Measurements from ENCODE around the gene RBM45. TPM values are rescaled to one million over a fixed set of nuclear protein-coding genes. Genes with fewer than 3 reads are reported as not detected.
A peak's percentile ranks its signal among the peaks of the same experiment; 100 is the strongest.

RBM45 gene
- total RNA-seq (10 to 100 TPM; 13.0 to 19.3 (median 15.9) TPM), polyA plus RNA-seq (10 to 100 TPM; 15.2 to 18.3 (median 15.4) TPM)
- long read RNA-seq, donor 1, partial matches to known transcripts: 0 of 4 reads
- long read RNA-seq, donor 1, other reads (novel, unspliced or antisense): 0 of 4 reads
- long read RNA-seq, donor 2: 0 reads

GRCh38 chr2:178112202-178113152 is at the start of gene RBM45:
TSS of gene RBM45 (plus strand) at chr2:178112437. CDS start at chr2:178112547, 110 bp downstream.
- Histone ChIP-seq H3K27ac (peak within 1 kb of the TSS; percentile 10 to 85 (median 78)), H3K36me3 (peaks cover 0 to 18% (median 5%) of the 10 kb centered on the region in 6 donors), H3K27me3 (replicated peaks in 1 of 7) (peaks cover 0 to 7% (median 0%) of the 10 kb centered on the region in 7 donors), H3K9me3 (no peaks in the 10 kb centered on the region), H3K4me1 (peaks cover 4 to 39% (median 24%) of the 10 kb centered on the region in 6 donors), H3K4me3 (peak within 1 kb of the TSS; percentile 63 to 95 (median 82))
- peak; percentile 98 for DNase-seq
- intact Hi-C loops (cut with DNase I; ENCODE audit: low total_unique reads): loop anchor here (5.0 kb wide), 1 partner anchor 170 kb away; no protein-coding TSS in a partner anchor
- 0 to 1% (median 1%) methylated on average over 42 to 60 of the region's 60 CpGs for WGBS, 5 donors
- TF ChIP-seq CTCF (IDR thresholded peaks at IDR 0.05 in 8 of 11, conservative IDR thresholded peaks at IDR 0.05 in 3 of 11) (peak; percentile 83 to 98 (median 94)), POLR2AphosphoS5 (IDR thresholded peaks at IDR 0.05) (peak; percentile 89 to 93 (median 91)), POLR2A (IDR thresholded peaks at IDR 0.05) (peak in 1 of 3 donors; percentile 52)

GRCh38 chr2:178066324-178066723 is 45.9 kb upstream of the RBM45 start:
- intact Hi-C loops (cut with DNase I; ENCODE audit: low total_unique reads): no loop called here
- Histone ChIP-seq H3K27ac (no peak overlapping the region), H3K36me3 (no peaks in the 10 kb centered on the region), H3K9me3 (no peaks in the 10 kb centered on the region), H3K4me3 (no peak overlapping the region), H3K4me1 (no peaks in the 10 kb centered on the region), H3K27me3 (replicated peaks in 1 of 7) (peaks cover 0 to 19% (median 2%) of the 10 kb centered on the region in 7 donors)
- no peak for DNase-seq
- 74 to 95% (median 86%) methylated on average over 2 to 3 of the region's 3 CpGs for WGBS, 5 donors
- no peak for TF ChIP-seq CTCF (IDR thresholded peaks at IDR 0.05 in 8 of 11, conservative IDR thresholded peaks at IDR 0.05 in 3 of 11)
- no peak for TF ChIP-seq POLR2A (IDR thresholded peaks at IDR 0.05)
- no peak for TF ChIP-seq POLR2AphosphoS5 (IDR thresholded peaks at IDR 0.05)

- intact Hi-C loops (cut with DNase I; ENCODE audit: low total_unique reads): no loop called here
- Histone ChIP-seq H3K9me3 (no peaks in the 10 kb centered on the region), H3K27ac (no peak overlapping the region), H3K4me3 (no peak overlapping the region), H3K4me1 (no peaks in the 10 kb centered on the region), H3K27me3 (replicated peaks in 1 of 7) (peaks cover 0 to 27% (median 6%) of the 10 kb centered on the region in 7 donors), H3K36me3 (no peaks in the 10 kb centered on the region)
- WGBS, 5 donors: 88 to 100% (median 94%) methylated on average over 1 of the region's 1 CpG
- TF ChIP-seq POLR2A (IDR thresholded peaks at IDR 0.05) (no peak), CTCF (IDR thresholded peaks at IDR 0.05 in 8 of 11, conservative IDR thresholded peaks at IDR 0.05 in 3 of 11) (no peak), POLR2AphosphoS5 (IDR thresholded peaks at IDR 0.05) (no peak)
- DNase-seq: no peak
Measured at GRCh38 chr2:178066890-178067669, 45.2 kb upstream of the RBM45 start.
